PC-3 (cell line): ENCODE data around the gene SETBP1. TPM values are rescaled to one million over a fixed set of nuclear protein-coding genes. Genes with fewer than 3 reads are reported as not detected.
"Not testable (repeated sequence)": the region's sequence is repeated elsewhere in the genome, so short reads cannot be mapped to it uniquely, and the experiment has no call there.

Experiments used
- ATAC-seq: fragments of 200-7000 bp; cut with Tn5 transposase; 2 replicates; pipeline ENCODE4 v1.9.1; 2020; ENCODE audit warnings: mild to moderate bottlenecking, moderate library complexity
- BruUV-seq: library from RNA; stranded (reverse); fragments of 400-500 nt; replicated peaks from 2 replicates; lab custom pipeline; 2021; lab: Mats Ljungman, UMichigan
- CTCF ChIA-PET: fragments of 300-600 bp; sonication (Branson Sonifier 250); formaldehyde crosslinking; loops from one replicate; lab custom pipeline; 2022; ENCODE audit warnings: antibody characterized with exemption; lab: Charles Lee
- POLR2A ChIA-PET: fragments of 300-600 bp; sonication (Branson Sonifier 250); formaldehyde crosslinking; loops from one replicate; lab custom pipeline; 2022; ENCODE audit warnings: antibody characterized with exemption; ENCODE audit not compliant: unreplicated experiment; lab: Charles Lee
- DNase-seq: peaks from one replicate; pipeline ENCODE4 v3.0.0-alpha.2; 2015
- H2AFZ ChIP-seq: fragments of 300-600 bp; sonication (generic); 2 replicates; pipeline ENCODE4 v1.6.0; 2016; ENCODE audit warnings: antibody characterized with exemption, low read length
- H3F3A ChIP-seq: fragments of 300-600 bp; sonication (generic); one replicate; pipeline ENCODE4 v1.6.0; 2017; ENCODE audit warnings: antibody characterized with exemption, low read length, control low read depth, mild to moderate bottlenecking; ENCODE audit not compliant: unreplicated experiment
- H3K27ac ChIP-seq: fragments of 300-600 bp; sonication (generic); 2 replicates; pipeline ENCODE4 v1.5.1; 2016; ENCODE audit warnings: mild to moderate bottlenecking, low read length
- H3K27me3 ChIP-seq: fragments of 300-600 bp; sonication (generic); 2 replicates; pipeline ENCODE4 v1.6.1; 2016; ENCODE audit warnings: low read length, mixed read lengths
- H3K36me3 ChIP-seq: fragments of 300-600 bp; sonication (generic); 2 replicates; pipeline ENCODE4 v1.6.1; 2016; ENCODE audit warnings: low read depth, mixed run types, low read length, mixed read lengths
- H3K4me1 ChIP-seq: fragments of 300-600 bp; sonication (generic); 2 replicates; pipeline ENCODE4 v1.5.1; 2016; ENCODE audit warnings: low read length; ENCODE audit not compliant: insufficient read depth
- H3K4me2 ChIP-seq: fragments of 300-600 bp; sonication (generic); 2 replicates; pipeline ENCODE4 v1.6.0; 2016; ENCODE audit warnings: low read length
- H3K4me3 ChIP-seq: fragments of 300-600 bp; sonication (generic); 2 replicates; pipeline ENCODE4 v1.5.1; 2016; ENCODE audit warnings: mild to moderate bottlenecking, low read length, mixed read lengths
- H3K79me2 ChIP-seq: fragments of 300-600 bp; sonication (generic); 2 replicates; pipeline ENCODE4 v1.6.1; 2017; ENCODE audit warnings: low read length, mixed read lengths
- H3K9ac ChIP-seq: fragments of 300-600 bp; sonication (generic); 2 replicates; pipeline ENCODE4 v1.6.0; 2016; ENCODE audit warnings: mild to moderate bottlenecking, low read length
- H3K9me2 ChIP-seq: fragments of 300-600 bp; sonication (generic); replicated peaks from 2 replicates; pipeline ENCODE4 v1.6.1; 2016; ENCODE audit warnings: mixed run types, low read length, mixed read lengths
- H3K9me3 ChIP-seq: fragments of 300-600 bp; sonication (generic); 2 replicates; pipeline ENCODE4 v1.6.1; 2016; ENCODE audit warnings: low read length, mixed read lengths
- H4K20me1 ChIP-seq: fragments of 300-600 bp; sonication (generic); 2 replicates; pipeline ENCODE4 v1.6.1; 2016; ENCODE audit warnings: low read length, mixed read lengths
- CTCF ChIP-seq: fragments of 300-600 bp; sonication (generic); conservative IDR thresholded peaks from 2 replicates; pipeline ENCODE4 v1.5.1; 2017; ENCODE audit warnings: antibody characterized with exemption, low read depth, mild to moderate bottlenecking, low read length
- EZH2 ChIP-seq: fragments of 300-600 bp; sonication (generic); IDR thresholded peaks from one replicate; pipeline ENCODE4 v1.6.1; 2017; ENCODE audit warnings: antibody characterized with exemption, mild to moderate bottlenecking, low read length; ENCODE audit not compliant: unreplicated experiment
- EZH2phosphoT487 ChIP-seq: fragments of 300-600 bp; sonication (generic); IDR thresholded peaks from 2 replicates; pipeline ENCODE4 v1.6.1; 2018; ENCODE audit warnings: mild to moderate bottlenecking, antibody characterized with exemption, low read length, borderline replicate concordance
- intact Hi-C: fragments of 100-400 bp; cut with micrococcal nuclease; formaldehyde crosslinking; loops from 2 replicates; pipeline ENCODE4 v1.9.0; 2023
- total RNA-seq: library from RNA; depleted of rRNA; stranded (reverse); fragments of >200 nt; gene quantifications from 2 replicates; pipeline ENCODE4 v1.2.3, GENCODE V29; 2014

Gene SETBP1
- total RNA-seq, 1 experiment from 2014 or later = 2.3 TPM

GRCh38 chr18:44715842-44716241, 35.2 kb downstream of the SETBP1 start:
- Histone ChIP-seq H3K9me3 (no peaks in the 10 kb centered on the region), H3K4me2 (no peak overlapping the region), H3F3A (no peaks in the 10 kb centered on the region), H2AFZ (no peak overlapping the region), H3K36me3 (no peaks in the 10 kb centered on the region), H3K9me2 (no peaks in the 10 kb centered on the region), H3K27ac (no peak overlapping the region), H3K79me2 (no peaks in the 10 kb centered on the region), H3K4me1 (peaks cover 16% of the 10 kb centered on the region), H3K4me3 (no peak overlapping the region), H3K27me3 (no peaks in the 10 kb centered on the region), H3K9ac (no peak overlapping the region), H4K20me1 (no peaks in the 10 kb centered on the region)
- TF ChIP-seq EZH2 (no peak), CTCF (no peak), EZH2phosphoT487 (no peak)
- no peak for ATAC-seq
- CTCF ChIA-PET = no interaction called here
- DNase-seq = no peak
- POLR2A ChIA-PET = no interaction called here
- intact Hi-C loops = no loop called here
- no TSS peak for BruUV-seq

GRCh38 chr18:44716697-44717163, 36.0 kb downstream of the SETBP1 start:
- no TSS peak for BruUV-seq
- Histone ChIP-seq H3K9ac (no peak overlapping the region), H3K4me3 (no peak overlapping the region), H3K9me2 (no peaks in the 10 kb centered on the region), H4K20me1 (no peaks in the 10 kb centered on the region), H3K4me1 (peaks cover 16% of the 10 kb centered on the region), H2AFZ (no peak overlapping the region), H3K4me2 (no peak overlapping the region), H3K9me3 (no peaks in the 10 kb centered on the region), H3K27ac (no peak overlapping the region), H3K79me2 (no peaks in the 10 kb centered on the region), H3K36me3 (no peaks in the 10 kb centered on the region), H3F3A (no peaks in the 10 kb centered on the region), H3K27me3 (no peaks in the 10 kb centered on the region)
- DNase-seq (no peak), ATAC-seq (no peak)
- ChIA-PET CTCF (no interaction called here), POLR2A (no interaction called here)
- TF ChIP-seq EZH2 = no peak
- no peak for TF ChIP-seq EZH2phosphoT487
- no peak for TF ChIP-seq CTCF
- intact Hi-C loops = no loop called here

GRCh38 chr18:44719519-44720060, 38.9 kb downstream of the SETBP1 start:
- Histone ChIP-seq H2AFZ (no peak overlapping the region), H3K27ac (no peak overlapping the region), H3K4me1 (peaks cover 16% of the 10 kb centered on the region), H3K36me3 (no peaks in the 10 kb centered on the region), H4K20me1 (no peaks in the 10 kb centered on the region), H3F3A (no peaks in the 10 kb centered on the region), H3K4me2 (no peak overlapping the region), H3K9me2 (no peaks in the 10 kb centered on the region), H3K9me3 (no peaks in the 10 kb centered on the region), H3K9ac (no peak overlapping the region), H3K4me3 (no peak overlapping the region), H3K27me3 (no peaks in the 10 kb centered on the region), H3K79me2 (no peaks in the 10 kb centered on the region)
- intact Hi-C loops = no loop called here
- no peak for TF ChIP-seq EZH2
- no peak for TF ChIP-seq CTCF
- no peak for TF ChIP-seq EZH2phosphoT487
- no peak for ATAC-seq
- CTCF ChIA-PET = no interaction called here
- POLR2A ChIA-PET = no interaction called here
- no peak for DNase-seq
- no TSS peak for BruUV-seq

DNA sequence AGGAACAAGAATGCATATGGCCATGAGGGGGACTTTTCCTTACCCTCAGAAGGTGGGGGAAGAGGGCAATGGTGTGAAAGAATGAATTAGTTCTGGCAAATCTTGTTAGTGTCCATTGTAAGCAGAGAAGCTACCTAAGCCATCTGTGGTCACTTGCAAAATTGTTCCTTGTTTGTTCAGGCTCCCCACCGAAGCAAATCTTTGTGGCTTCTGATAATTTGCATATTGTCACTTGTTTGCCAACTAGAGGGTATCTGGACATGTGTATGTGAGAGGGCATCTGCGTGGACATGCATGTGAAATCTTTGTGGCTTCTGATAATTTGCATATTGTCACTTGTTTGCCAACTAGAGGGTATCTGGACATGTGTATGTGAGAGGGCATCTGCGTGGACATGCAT, 41.1 kb downstream of the SETBP1 start:
- ATAC-seq, H3K4me3 ChIP-seq, BruUV-seq, H3K9me2 ChIP-seq, H3K36me3 ChIP-seq, H3K9me3 ChIP-seq, CTCF ChIA-PET, H3K4me2 ChIP-seq, H3K79me2 ChIP-seq, H2AFZ ChIP-seq, POLR2A ChIA-PET, H4K20me1 ChIP-seq, intact Hi-C loops, DNase-seq, H3K27ac ChIP-seq, H3F3A ChIP-seq, H3K27me3 ChIP-seq, H3K9ac ChIP-seq: not testable (repeated sequence)
- peaks cover 11% of the 10 kb centered on the region for H3K4me1 ChIP-seq
